Measurements from ENCODE around the gene SLC6A13. TPM values are rescaled to one million over a fixed set of nuclear protein-coding genes. Genes with fewer than 3 reads are reported as not detected.

SLC6A13 gene
- total RNA-seq, 1 experiment from 2014 or later = not detected

DNA sequence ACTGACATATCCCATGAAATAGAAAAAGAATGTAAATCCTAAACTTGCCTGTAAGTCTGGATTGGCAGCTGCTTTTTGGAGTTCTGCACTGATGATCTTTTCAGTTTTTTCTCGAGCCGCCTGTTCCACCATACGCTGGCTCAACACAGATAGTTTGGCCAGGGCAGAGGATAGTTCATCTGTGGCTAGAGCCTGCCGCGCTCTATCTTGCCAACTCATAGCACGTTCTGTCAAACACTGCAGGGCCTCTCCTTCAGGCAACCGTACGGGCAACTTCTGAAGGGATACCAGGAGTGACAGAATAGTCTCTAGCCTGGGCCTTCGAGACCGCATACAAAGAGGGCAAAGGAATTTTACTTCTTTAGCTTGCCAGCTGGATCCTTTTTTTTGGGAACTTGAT lies 44.8 kb upstream of the SLC6A13 start:
- no peak overlapping the region for H3K27ac ChIP-seq (ENCODE audit: insufficient read length, low read depth, low read length)
- no peaks in the 10 kb centered on the region for H3K79me1 ChIP-seq (ENCODE audit: insufficient read depth, low read depth, low read length, poor library complexity, severe bottlenecking)
- H3K9me3 Mint-ChIP-seq = peaks cover 0 to 5% of the 10 kb centered on the region in 2 experiments; a peak in 1 of 5 replicates
- H4K20me1 ChIP-seq (ENCODE audit: control insufficient read depth, insufficient read depth, insufficient read length) = no peaks in the 10 kb centered on the region
- no peak overlapping the region for H2BK5ac ChIP-seq (ENCODE audit: insufficient read length, low read length)
- no peaks in the 10 kb centered on the region for H3K27me3 Mint-ChIP-seq (ENCODE audit: low read depth)
- H2BK20ac ChIP-seq (ENCODE audit: low read depth, low read length, poor library complexity, severe bottlenecking) = no peak overlapping the region
- no peak overlapping the region for H4K8ac ChIP-seq (replicated peaks; ENCODE audit: insufficient read length, low read depth, low read length)
- no peaks in the 10 kb centered on the region for H3K4me1 ChIP-seq (ENCODE audit: insufficient read depth, low read length)
- no peak overlapping the region for H3K9ac ChIP-seq (ENCODE audit: extremely low read depth, insufficient read length, low read length)
- no peak overlapping the region for H3K23ac ChIP-seq (ENCODE audit: insufficient read length, low read depth, low read length)
- no peak for DNase-seq
- no peak overlapping the region for H3K27ac Mint-ChIP-seq
- no peak overlapping the region for H3K4me2 ChIP-seq (ENCODE audit: insufficient read depth, insufficient read length, low read length)
- H3K23me2 ChIP-seq (ENCODE audit: insufficient read length, low read depth, low read length, poor library complexity, severe bottlenecking) = no peaks in the 10 kb centered on the region
- no peaks in the 10 kb centered on the region for H3K4me1 Mint-ChIP-seq
- H3K14ac ChIP-seq (ENCODE audit: insufficient read depth, low read length) = no peak overlapping the region
- H2AFZ ChIP-seq (ENCODE audit: low read length) = no peak overlapping the region
- peaks cover 37 to 90% (median 79%) of the 10 kb centered on the region in 3 experiments; a peak in 6 of 7 replicates for H3K36me3 Mint-ChIP-seq (ENCODE audit: insufficient read depth in 1 of 3, low read depth in 3 of 3)
- H3K9me3 ChIP-seq (ENCODE audit: control insufficient read depth, low read depth, low read length) = no peaks in the 10 kb centered on the region
- H3K27me3 ChIP-seq (ENCODE audit: insufficient read depth, low read length) = no peaks in the 10 kb centered on the region
- no peak overlapping the region for H3K56ac ChIP-seq (ENCODE audit: insufficient read length, low read depth, low read length)
- no CpG with 5 or more reads among the region's 10 CpGs for WGBS (ENCODE audit: extremely low coverage, insufficient read length, low lambda C conversion rate)
- H2BK12ac ChIP-seq (ENCODE audit: insufficient read length, low read depth, low read length) = no peak overlapping the region
- no peak overlapping the region for H4K5ac ChIP-seq (ENCODE audit: insufficient read length, low read depth, low read length)
- no peak overlapping the region for H4K91ac ChIP-seq (ENCODE audit: insufficient read length, low read depth, low read length)
- H2BK120ac ChIP-seq (ENCODE audit: low read depth, low read length, poor library complexity, severe bottlenecking) = no peak overlapping the region
- no peak overlapping the region for H3T11ph ChIP-seq (ENCODE audit: low read length)
- no peak overlapping the region for H2BK15ac ChIP-seq (ENCODE audit: low read depth, low read length)
- no peak overlapping the region for H2AK5ac ChIP-seq (ENCODE audit: insufficient read length, low read length)
- H3K4ac ChIP-seq (ENCODE audit: low read depth, low read length) = no peak overlapping the region
- TF ChIP-seq, protein P1, sequence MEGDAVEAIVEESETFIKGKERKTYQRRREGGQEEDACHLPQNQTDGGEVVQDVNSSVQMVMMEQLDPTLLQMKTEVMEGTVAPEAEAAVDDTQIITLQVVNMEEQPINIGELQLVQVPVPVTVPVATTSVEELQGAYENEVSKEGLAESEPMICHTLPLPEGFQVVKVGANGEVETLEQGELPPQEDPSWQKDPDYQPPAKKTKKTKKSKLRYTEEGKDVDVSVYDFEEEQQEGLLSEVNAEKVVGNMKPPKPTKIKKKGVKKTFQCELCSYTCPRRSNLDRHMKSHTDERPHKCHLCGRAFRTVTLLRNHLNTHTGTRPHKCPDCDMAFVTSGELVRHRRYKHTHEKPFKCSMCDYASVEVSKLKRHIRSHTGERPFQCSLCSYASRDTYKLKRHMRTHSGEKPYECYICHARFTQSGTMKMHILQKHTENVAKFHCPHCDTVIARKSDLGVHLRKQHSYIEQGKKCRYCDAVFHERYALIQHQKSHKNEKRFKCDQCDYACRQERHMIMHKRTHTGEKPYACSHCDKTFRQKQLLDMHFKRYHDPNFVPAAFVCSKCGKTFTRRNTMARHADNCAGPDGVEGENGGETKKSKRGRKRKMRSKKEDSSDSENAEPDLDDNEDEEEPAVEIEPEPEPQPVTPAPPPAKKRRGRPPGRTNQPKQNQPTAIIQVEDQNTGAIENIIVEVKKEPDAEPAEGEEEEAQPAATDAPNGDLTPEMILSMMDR (conservative IDR thresholded peaks at IDR 0.05) = no peak
- H3K4me3 Mint-ChIP-seq = no peak overlapping the region
- no peak overlapping the region for H3K18ac ChIP-seq (ENCODE audit: insufficient read length, low read depth, low read length)
- no peaks in the 10 kb centered on the region for H3K79me2 ChIP-seq (ENCODE audit: insufficient read depth, low read length)

All from H9 (cell line).